Liver (tissue), 9 donors: ENCODE data around the gene PHTF1. TPM values are rescaled to one million over a fixed set of nuclear protein-coding genes. Genes with fewer than 3 reads are reported as not detected.

Experiments used
- DNase-seq: peaks from one replicate; pipeline ENCODE4 v3.0.0-alpha.2; 2017; ENCODE audit warnings: low spot score
- H3K27ac ChIP-seq, 2 donors: one replicate each; pipeline ENCODE4 v1.7.0; 2013; ENCODE audit warnings: inconsistent platforms in 2 of 2, low read length in 2 of 2, control low read depth in 1 of 2, low read depth in 1 of 2, mild to moderate bottlenecking in 1 of 2
- H3K27me3 ChIP-seq, 4 donors: one replicate each; pipeline versions ENCODE4 v1.6.1 to v1.7.0; 2013; ENCODE audit warnings: low read length in 3 of 4, inconsistent platforms in 1 of 4, mild to moderate bottlenecking in 1 of 4, moderate library complexity in 1 of 4; ENCODE audit not compliant: control insufficient read depth in 4 of 4, insufficient read depth in 4 of 4
- H3K36me3 ChIP-seq, 4 donors: one replicate each; pipeline versions ENCODE4 v1.6.1 to v1.7.0; 2013; ENCODE audit warnings: low read length in 3 of 4, mild to moderate bottlenecking in 3 of 4, low read depth in 1 of 4, moderate library complexity in 1 of 4; ENCODE audit not compliant: control insufficient read depth in 4 of 4, insufficient read depth in 3 of 4
- H3K4me1 ChIP-seq, 4 donors: one replicate each; pipeline versions ENCODE4 v1.6.1 to v1.7.0; 2013; ENCODE audit warnings: low read length in 3 of 4, mild to moderate bottlenecking in 3 of 4, moderate library complexity in 1 of 4; ENCODE audit not compliant: control insufficient read depth in 4 of 4, insufficient read depth in 4 of 4
- H3K4me3 ChIP-seq, 3 donors: one replicate each; pipeline versions ENCODE4 v1.6.1 to v1.7.0; 2013; ENCODE audit warnings: low read length in 3 of 3, control low read depth in 1 of 3, low read depth in 1 of 3, mild to moderate bottlenecking in 1 of 3
- H3K9ac ChIP-seq, 2 donors: one replicate each; pipeline ENCODE4 v1.7.0; 2013; ENCODE audit warnings: low read length in 2 of 2, mild to moderate bottlenecking in 2 of 2, moderate library complexity in 2 of 2, control low read depth in 1 of 2, low read depth in 1 of 2
- H3K9me3 ChIP-seq, 4 donors: one replicate each; pipeline versions ENCODE4 v1.6.1 to v1.7.0; 2013; ENCODE audit warnings: low read length in 3 of 4; ENCODE audit not compliant: control insufficient read depth in 4 of 4
- ATF3 ChIP-seq: IDR thresholded peaks from 2 replicates; pipeline ENCODE4 v1.6.1; 2016; ENCODE audit warnings: antibody characterized with exemption
- CTCF ChIP-seq: fragments of 150-350 bp; IDR thresholded peaks from 2 replicates; pipeline ENCODE4 v1.5.1; 2017; ENCODE audit warnings: improper control_type of control experiment, low read depth, low read length; ENCODE audit not compliant: missing input control
- EGR1 ChIP-seq, 2 donors: IDR thresholded peaks; 2 replicates each; pipeline ENCODE4 v1.6.1; 2016 to 2018; ENCODE audit warnings: antibody characterized with exemption in 2 of 2, low read depth in 2 of 2
- FOXA1 ChIP-seq: IDR thresholded peaks from 2 replicates; pipeline ENCODE4 v1.6.1; 2016; ENCODE audit warnings: antibody characterized with exemption
- FOXA2 ChIP-seq: IDR thresholded peaks from 2 replicates; pipeline ENCODE4 v1.6.1; 2016; ENCODE audit warnings: antibody characterized with exemption
- GABPA ChIP-seq, 2 donors: IDR thresholded peaks in 1 of 2; conservative IDR thresholded peaks in 1 of 2; 2 replicates each; pipeline ENCODE4 v1.6.1; 2016; ENCODE audit warnings: antibody characterized with exemption in 2 of 2, mild to moderate bottlenecking in 1 of 2, moderate library complexity in 1 of 2
- HNF4A ChIP-seq, 2 donors: conservative IDR thresholded peaks; 2 replicates each; pipeline ENCODE4 v1.6.1; 2016; ENCODE audit warnings: antibody characterized with exemption in 2 of 2, mild to moderate bottlenecking in 2 of 2
- HNF4G ChIP-seq: IDR thresholded peaks from 2 replicates; pipeline ENCODE4 v1.6.1; 2016; ENCODE audit warnings: antibody characterized with exemption
- JUND ChIP-seq, 2 donors: IDR thresholded peaks; 2 replicates each; pipeline ENCODE4 v1.6.1; 2016; ENCODE audit warnings: antibody characterized with exemption in 2 of 2
- MAX ChIP-seq: IDR thresholded peaks from 2 replicates; pipeline ENCODE4 v1.6.1; 2016; ENCODE audit warnings: antibody characterized with exemption
- NR2F2 ChIP-seq: IDR thresholded peaks from 2 replicates; pipeline ENCODE4 v1.6.1; 2016; ENCODE audit warnings: antibody characterized with exemption
- RAD21 ChIP-seq, 2 donors: IDR thresholded peaks; 2 replicates each; pipeline ENCODE4 v1.6.1; 2016; ENCODE audit warnings: antibody characterized with exemption in 2 of 2, mild to moderate bottlenecking in 2 of 2
- REST ChIP-seq: IDR thresholded peaks from 2 replicates; pipeline ENCODE4 v1.6.1; 2016; ENCODE audit warnings: antibody characterized with exemption, mild to moderate bottlenecking
- RXRA ChIP-seq, 2 donors: IDR thresholded peaks; 2 replicates each; pipeline ENCODE4 v1.6.1; 2017 to 2018; ENCODE audit warnings: antibody characterized with exemption in 2 of 2, mild to moderate bottlenecking in 1 of 2
- SP1 ChIP-seq: IDR thresholded peaks from 2 replicates; pipeline ENCODE4 v1.6.1; 2018; ENCODE audit warnings: antibody characterized with exemption, mild to moderate bottlenecking
- TAF1 ChIP-seq: conservative IDR thresholded peaks from 2 replicates; pipeline ENCODE4 v1.6.1; 2016; ENCODE audit warnings: antibody characterized with exemption, mild to moderate bottlenecking
- YY1 ChIP-seq: IDR thresholded peaks from 2 replicates; pipeline ENCODE4 v1.6.1; 2016; ENCODE audit warnings: antibody characterized with exemption, mild to moderate bottlenecking
- ZBTB33 ChIP-seq: IDR thresholded peaks from 2 replicates; pipeline ENCODE4 v1.6.1; 2016; ENCODE audit warnings: antibody characterized with exemption
- WGBS: extraction: QIAGEN DNeasy Blood & Tissue Kit; methylation state at CpG from one replicate; pipeline ENCODE4 v1.1.7; 2013; 5-methylcytosine and 5-hydroxymethylcytosine counted together
- polyA plus RNA-seq, 2 donors: library from polyadenylated mRNA; stranded (reverse) in 1 of 2; unstranded in 1 of 2; fragments of 200-250 nt in 1 of 2; fragments of >200 nt in 1 of 2; fragmentation: Nextera tagmentation in 1 of 2; extraction: Ambion mirVana in 1 of 2; gene quantifications; one replicate each; pipeline versions ENCODE4 v1.2.1 to v1.2.3, GENCODE V29; 2013 to 2015
- total RNA-seq, 2 donors: library from RNA; depleted of rRNA; stranded (reverse); fragments of >200 nt; gene quantifications; one replicate each; pipeline ENCODE4 v1.2.3, GENCODE V29; 2014
- donor health status: healthy.
- donor health status: healthy.
- donor health status: healthy.
- donor health status: healthy.
- donor health status: healthy.

Gene PHTF1
- total and polyA plus RNA-seq, 4 donors, result 3.2 to 14.0 (median 7.3) TPM

- Histone ChIP-seq H3K4me1 (peaks cover 0 to 12% (median 5%) of the 10 kb centered on the region in 4 donors), H3K9ac (no peak overlapping the region), H3K27ac (no peak overlapping the region), H3K27me3 (no peaks in the 10 kb centered on the region), H3K9me3 (no peaks in the 10 kb centered on the region), H3K36me3 (peaks cover 0 to 20% (median 17%) of the 10 kb centered on the region in 4 donors), H3K4me3 (no peak overlapping the region)
- TF ChIP-seq ZBTB33 (no peak), GABPA (IDR thresholded peaks at IDR 0.05 in 1 of 2, conservative IDR thresholded peaks at IDR 0.05 in 1 of 2) (no peak), REST (no peak), HNF4A (conservative IDR thresholded peaks at IDR 0.05) (no peak)
- 95% methylated on average over 2 of the region's 2 CpGs for WGBS
- DNase-seq, result no peak
Observed at GRCh38 chr1:113763661-113764060, 4.4 kb upstream of the PHTF1 start.

GRCh38 chr1:113761937-113762336 is 2.7 kb upstream of the PHTF1 start:
- no peak for DNase-seq
- WGBS, result 92% methylated on average over 3 of the region's 3 CpGs
- H3K4me3 ChIP-seq, result no peak overlapping the region
- H3K27ac ChIP-seq, result no peak overlapping the region
- no peak overlapping the region for H3K9ac ChIP-seq
- peaks cover 0 to 14% (median 9%) of the 10 kb centered on the region in 4 donors for H3K36me3 ChIP-seq
- peaks cover 1 to 18% (median 13%) of the 10 kb centered on the region in 4 donors for H3K4me1 ChIP-seq
- no peaks in the 10 kb centered on the region for H3K9me3 ChIP-seq
- TF ChIP-seq RAD21 (IDR thresholded peaks at IDR 0.05), result no peak
- TF ChIP-seq EGR1 (IDR thresholded peaks at IDR 0.05; ENCODE audit: low read depth in 2 of 2), result no peak
- no peak for TF ChIP-seq HNF4G
- TF ChIP-seq GABPA (IDR thresholded peaks at IDR 0.05 in 1 of 2, conservative IDR thresholded peaks at IDR 0.05 in 1 of 2), result no peak
- no peak for TF ChIP-seq REST
- no peak for TF ChIP-seq NR2F2
- no peak for TF ChIP-seq HNF4A (conservative IDR thresholded peaks at IDR 0.05)
- TF ChIP-seq ATF3, result no peak
- TF ChIP-seq JUND (IDR thresholded peaks at IDR 0.05), result no peak
- TF ChIP-seq ZBTB33, result no peak
- no peak for TF ChIP-seq RXRA (IDR thresholded peaks at IDR 0.05)
- TF ChIP-seq FOXA1, result no peak
- TF ChIP-seq CTCF, result no peak
- no peak for TF ChIP-seq SP1
- TF ChIP-seq MAX, result no peak
- no peak for TF ChIP-seq TAF1
- TF ChIP-seq YY1, result no peak
- TF ChIP-seq FOXA2, result no peak
- H3K27me3 ChIP-seq, result no peaks in the 10 kb centered on the region
